Activated naive CD8-positive, alpha-beta T cell treated with anti-CD3 and anti-CD28 coated beads, Interleukin-2, amount 50 U/mL, for 16 hours (primary cell): ENCODE data around the gene FAHD2B.
"Not testable (repeated sequence)": the region's sequence is repeated elsewhere in the genome, so short reads cannot be mapped to it uniquely, and the experiment has no call there.

ENCODE experiments used
- DNase-seq: peaks from one replicate; pipeline ENCODE4 v3.0.0-alpha.2; 2020; ENCODE audit warnings: low read depth, low spot score

FAHD2B gene

DNA sequence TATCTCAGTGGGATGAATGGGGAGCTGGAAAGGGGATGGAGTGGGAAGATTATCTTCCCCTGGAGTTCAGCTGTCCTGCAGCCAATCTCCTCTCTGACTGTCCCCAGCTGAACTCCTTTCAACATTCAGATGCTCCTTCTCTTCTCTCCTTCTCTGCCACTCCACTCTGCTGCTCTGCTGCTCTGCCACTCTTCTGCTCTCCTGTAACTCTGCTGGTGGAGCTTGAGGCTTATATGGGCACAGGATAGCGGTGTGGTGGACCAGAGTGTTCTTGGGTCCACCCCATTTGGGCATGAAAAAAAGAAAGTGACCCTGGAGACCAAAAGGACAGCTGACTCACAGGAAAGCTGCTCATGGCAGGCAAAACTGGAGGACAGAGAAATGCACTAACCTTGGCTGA is 26.6 kb downstream of the FAHD2B start:
- no peak for DNase-seq

DNA sequence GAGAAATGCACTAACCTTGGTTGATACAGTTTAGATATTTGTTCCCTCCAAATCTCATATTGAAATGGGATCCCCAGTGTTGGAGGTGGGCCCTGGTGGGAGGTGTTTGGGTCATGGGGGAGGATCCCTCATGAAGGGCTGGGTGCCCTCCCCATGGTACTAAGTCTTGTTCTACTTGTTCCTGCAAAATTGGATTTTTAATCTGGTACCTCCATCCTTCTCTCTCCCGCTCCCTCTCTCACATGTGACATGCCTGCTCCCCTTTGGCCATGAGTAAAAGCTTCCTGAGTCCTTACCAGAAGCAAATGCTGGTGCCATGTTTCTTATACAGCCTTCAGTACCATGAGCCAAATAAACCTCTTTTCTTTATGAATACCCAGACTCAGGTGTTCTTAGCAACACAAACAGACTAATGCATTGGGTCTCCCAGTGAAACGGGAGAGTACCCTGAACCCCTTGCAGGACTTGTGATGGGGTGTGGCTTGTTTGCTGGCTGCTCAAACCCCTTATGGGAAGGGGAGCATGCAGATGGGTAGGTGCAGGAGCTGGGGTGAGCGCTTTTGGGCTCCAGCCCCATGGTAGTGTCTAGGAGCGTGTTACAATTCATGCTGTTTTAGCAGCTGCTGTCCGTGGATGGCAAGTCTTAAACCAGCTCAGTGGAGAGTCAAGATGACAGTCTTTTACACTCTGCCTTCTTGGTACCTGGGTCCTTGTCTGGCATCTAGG is 27.2 kb downstream of the FAHD2B start:
- DNase-seq: no peak

DNA sequence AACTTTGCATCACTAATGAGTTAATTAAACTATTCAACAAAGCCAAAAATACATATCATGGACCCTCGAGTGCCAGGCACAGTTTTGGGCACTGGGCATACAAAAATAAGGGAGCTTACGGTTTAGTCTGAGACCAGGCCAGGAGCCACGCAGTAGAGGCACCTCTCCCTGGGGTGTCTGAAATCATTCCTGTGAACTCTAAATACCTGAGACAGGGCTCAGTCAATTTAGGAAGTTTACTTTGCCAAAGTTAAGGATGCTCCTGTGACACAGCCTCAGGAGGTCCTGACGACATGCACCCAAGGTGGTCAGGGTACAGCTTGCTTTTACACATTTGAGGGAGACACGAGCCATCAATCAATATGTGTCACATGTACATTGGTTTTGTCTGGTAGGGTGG is 28.7 kb downstream of the FAHD2B start:
- DNase-seq: not testable (repeated sequence)

DNA sequence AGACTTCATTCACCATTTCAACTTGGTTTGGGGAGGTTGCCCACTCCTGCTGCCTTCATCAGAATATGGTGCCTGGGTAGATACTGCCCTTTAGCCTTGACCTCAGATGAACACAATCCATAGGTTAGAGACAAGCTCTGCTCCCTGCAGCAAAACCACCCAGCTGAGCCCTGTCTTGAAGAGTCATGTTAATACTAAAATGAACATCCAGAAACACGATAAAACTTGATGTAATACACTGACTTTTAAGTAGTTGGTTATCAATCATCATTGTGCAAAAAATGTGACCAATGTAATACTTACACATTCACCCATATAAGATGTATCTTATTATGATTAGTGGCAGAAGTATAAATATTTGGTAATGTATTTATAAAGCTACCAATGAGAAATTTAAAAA is 32.7 kb downstream of the FAHD2B start:
- not testable (repeated sequence) for DNase-seq

DNA sequence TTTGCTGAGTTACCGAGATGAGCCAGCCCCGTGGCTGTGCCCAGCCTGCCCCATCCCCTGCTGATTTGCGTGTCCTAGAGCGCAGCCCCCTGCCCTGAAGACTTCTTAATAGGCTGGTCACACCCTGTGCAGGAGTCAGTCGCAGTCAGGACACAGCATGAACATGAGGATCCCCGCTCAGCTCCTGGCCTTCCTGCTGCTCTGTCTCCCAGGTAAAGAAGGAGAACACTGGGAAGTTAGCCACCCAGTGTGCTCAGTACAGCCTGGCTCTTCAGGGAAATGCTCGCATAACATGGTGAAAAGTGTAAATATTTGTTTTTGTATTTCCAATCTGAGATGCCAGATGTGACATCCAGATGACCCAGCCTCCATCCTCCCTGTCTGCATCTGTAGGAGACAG is 34.9 kb downstream of the FAHD2B start:
- DNase-seq: not testable (repeated sequence)

DNA sequence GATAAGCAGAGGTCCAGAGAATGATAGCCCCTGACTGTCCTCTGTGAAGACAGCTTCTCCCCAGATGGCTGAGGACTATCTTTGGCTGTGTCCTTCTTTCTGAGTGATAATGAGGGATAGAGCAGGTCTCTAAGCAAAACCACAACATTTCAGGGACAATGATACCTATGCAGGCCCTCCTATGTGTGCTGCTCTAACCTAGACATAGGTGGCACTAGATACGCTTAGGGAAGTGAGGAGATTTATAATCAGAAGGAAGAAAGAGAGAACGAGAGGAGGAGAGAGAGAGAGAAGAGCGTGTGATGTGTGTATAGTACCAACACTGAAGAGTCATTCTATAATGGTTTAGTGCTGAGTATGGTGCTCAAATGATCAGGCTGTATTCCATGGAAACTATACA is 38.5 kb downstream of the FAHD2B start:
- not testable (repeated sequence) for DNase-seq

DNA sequence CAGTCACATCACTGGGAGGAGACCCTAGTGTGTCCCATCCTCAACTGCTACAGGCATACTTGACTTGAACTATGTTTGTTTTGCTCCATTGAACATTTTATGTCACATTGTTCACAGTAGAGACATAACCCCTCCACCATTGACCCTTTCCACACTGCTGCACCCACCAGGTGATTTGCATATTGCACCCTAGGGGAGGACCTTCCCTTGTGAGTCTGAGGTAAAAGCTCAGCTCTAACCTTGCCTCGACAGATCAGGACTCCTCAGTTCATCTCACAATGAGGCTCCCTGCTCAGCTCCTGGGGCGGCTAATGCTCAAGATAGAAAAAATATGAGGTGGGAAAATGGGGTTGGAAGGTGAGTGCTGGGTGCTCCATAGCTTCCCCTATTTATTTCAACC is 44.6 kb downstream of the FAHD2B start:
- not testable (repeated sequence) for DNase-seq

DNA sequence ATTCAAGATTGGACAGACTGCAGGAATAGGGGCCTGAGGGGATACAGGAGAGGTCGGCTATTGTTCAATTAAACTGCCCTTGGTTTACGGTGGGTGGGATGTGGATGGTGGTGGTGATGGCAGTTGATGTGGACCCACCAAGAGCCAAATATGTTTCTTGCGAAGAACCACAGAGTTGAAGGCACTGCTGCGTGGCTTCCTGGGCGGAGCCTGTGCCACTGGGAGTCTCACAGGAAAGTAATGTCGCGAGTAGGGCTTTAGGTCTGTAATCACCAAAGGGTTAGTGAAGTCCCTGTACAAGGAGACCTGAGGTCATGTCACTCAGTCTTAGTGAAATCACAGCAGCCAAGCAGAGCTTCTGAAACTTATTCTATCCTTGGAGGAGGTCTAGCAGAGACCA is 46.2 kb downstream of the FAHD2B start:
- not testable (repeated sequence) for DNase-seq

DNA sequence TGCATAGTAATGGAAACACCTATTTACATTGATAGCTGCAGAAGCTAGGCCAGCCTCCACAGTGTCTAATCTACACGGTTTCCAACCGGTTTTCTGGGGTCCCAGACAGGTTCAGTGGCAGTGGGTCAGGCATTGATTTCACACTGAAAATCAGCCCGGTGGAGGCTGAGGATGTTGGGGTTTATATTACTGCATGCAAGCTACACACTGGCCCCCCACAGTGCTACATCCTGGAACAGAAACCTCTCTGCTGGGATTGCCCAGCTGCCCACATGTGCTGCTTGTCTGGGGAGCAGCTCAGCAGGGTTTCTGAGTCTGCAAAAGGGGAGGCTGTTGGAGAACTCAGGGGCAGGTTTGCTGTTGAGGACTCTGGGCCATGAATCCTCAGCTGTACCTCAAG is 48.0 kb downstream of the FAHD2B start:
- DNase-seq: not testable (repeated sequence)

DNA sequence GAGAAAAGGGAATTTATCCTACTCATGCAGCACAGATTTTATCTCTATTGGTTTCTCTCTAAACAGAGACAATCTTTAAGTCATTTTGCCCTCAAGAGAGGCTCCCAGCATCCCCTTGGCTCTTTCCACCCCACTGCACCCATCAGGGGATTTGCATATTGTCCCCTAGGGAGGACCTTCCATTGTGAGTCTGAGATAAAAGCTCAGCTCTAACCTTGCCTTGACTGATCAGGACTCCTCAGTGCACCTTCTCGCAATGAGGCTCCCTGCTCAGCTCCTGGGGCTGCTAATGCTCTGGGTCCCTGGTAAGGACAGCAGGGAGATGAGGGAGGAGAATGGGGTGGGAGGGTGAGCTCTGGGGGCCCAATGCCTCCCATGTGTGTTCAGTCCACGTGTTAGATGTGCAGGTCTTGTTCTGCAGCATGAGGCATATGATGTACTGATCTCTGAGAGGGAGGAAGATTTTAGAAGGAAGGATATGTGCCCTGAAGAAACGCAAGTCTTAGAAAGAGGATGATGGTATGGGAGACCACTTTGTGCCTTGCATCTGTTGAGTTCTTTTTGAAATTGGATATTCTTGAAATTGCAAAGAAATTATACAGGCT is 48.7 kb downstream of the FAHD2B start:
- DNase-seq: not testable (repeated sequence)
